Panc1 (cell line): Measurements from ENCODE around the gene GPR176.

Experiments
- CTCF ChIP-seq: fragments of 450-650 bp; IDR thresholded peaks from 2 replicates; pipeline ENCODE4 v1.5.1; 2017; ENCODE audit warnings: mild to moderate bottlenecking
- POLR2AphosphoS5 ChIP-seq: IDR thresholded peaks from 2 replicates; pipeline ENCODE4 v1.6.1; 2012; ENCODE audit warnings: mild to moderate bottlenecking, low read depth, low read length, moderate library complexity
- SIN3A ChIP-seq: IDR thresholded peaks from 2 replicates; pipeline ENCODE4 v1.6.1; 2012; ENCODE audit warnings: low read depth, mild to moderate bottlenecking, low read length, moderate library complexity, borderline replicate concordance; ENCODE audit not compliant: insufficient read depth
- TCF7L2 ChIP-seq: IDR thresholded peaks from 2 replicates; pipeline ENCODE4 v1.6.1; 2011; ENCODE audit warnings: mild to moderate bottlenecking, low read depth, low read length, inconsistent platforms

GRCh38 chr15:39944726-39945125 is 24.7 kb upstream of the GPR176 start:
- no peak for TF ChIP-seq CTCF
- TF ChIP-seq POLR2AphosphoS5: no peak
- TF ChIP-seq TCF7L2: no peak
- TF ChIP-seq SIN3A: no peak
